GM18517 (cell line): ENCODE measurements around the gene FXR1.
"Not testable (repeated sequence)": the region's sequence is repeated elsewhere in the genome, so short reads cannot be mapped to it uniquely, and the experiment has no call there.

ENCODE experiments used
- ATAC-seq: cut with Tn5 transposase; IDR thresholded peaks from one replicate; pipeline ENCODE4 v1.9.1; 2021; ENCODE audit warnings: mild to moderate bottlenecking, moderate library complexity; ENCODE audit not compliant: unreplicated experiment

The FXR1 gene

DNA sequence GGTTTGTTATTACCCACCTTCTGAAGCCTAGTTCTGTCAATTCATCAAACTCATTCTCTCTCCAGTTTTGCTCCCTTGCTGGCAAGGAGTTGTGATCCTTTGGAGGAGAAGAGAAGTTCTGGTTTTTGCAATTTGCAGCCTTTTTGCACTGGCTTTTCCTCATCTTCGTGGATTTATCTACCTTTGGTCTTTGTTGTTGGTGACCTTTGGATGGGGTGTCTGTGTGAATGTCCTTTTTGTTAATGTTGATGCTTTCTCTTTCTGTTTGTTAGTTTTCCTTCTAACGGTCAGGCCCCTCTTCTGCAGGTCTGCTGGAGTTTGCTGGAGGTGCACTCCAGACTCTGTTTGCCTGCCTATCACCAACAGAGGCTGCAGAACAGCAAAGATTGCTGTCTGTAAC lies 91.0 kb downstream of the FXR1 start:
- ATAC-seq, result not testable (repeated sequence)

DNA sequence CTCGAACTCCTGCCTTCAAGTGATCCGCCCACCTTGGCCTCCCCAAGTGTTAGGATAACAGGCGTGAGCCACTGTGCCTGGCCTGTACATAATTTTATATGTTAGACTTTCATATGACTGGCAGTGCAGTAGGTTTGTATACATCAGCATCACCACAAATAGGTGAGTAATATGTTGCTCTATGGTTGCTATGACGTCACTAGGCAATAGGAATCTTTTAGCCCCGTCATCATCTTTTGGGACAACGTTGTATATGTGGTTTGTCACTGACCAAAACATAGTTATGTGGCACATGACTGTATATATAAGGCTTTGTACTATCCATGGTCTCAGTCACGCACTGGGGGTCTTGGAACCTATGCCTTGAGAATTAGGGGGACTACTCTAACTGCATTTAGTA lies 94.1 kb downstream of the FXR1 start:
- no peak for ATAC-seq

DNA sequence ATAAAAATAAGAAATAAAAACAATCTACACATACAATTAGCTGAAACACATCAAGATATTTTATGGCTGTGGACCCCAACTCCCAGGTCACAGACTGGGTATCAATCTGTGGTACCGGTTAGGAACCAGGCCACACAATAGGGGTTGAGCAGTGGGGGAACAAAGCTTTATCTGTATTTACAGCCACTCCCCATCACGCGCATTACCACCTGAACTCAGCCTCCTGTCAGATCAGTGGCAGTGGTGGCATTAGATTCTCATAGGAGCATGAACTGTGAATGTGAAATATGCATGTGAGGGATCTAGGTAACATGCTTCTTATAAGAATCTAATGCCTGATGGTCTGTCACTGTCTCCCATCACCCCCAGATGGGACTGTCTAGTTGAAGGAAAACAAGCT lies 94.8 kb downstream of the FXR1 start:
- no peak for ATAC-seq

DNA sequence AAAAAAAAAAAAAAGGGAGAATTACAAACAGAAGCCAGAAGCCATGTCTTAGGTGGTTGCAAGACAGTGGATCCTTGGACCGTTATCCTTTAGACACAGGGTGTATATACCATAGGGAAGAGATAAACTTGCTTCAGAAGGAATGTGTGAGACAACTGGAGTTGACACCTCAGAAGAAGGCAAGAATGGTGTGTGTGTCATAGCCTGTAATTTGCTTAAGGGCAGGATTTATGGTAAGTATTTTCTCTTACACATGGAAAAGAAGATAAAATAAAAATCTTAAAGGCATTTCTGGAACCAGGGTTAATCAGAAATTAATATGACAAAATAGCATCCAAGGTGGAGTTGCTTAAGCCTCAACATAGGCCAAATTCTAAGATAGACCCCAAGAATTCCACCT lies 96.3 kb downstream of the FXR1 start:
- ATAC-seq, result no peak

DNA sequence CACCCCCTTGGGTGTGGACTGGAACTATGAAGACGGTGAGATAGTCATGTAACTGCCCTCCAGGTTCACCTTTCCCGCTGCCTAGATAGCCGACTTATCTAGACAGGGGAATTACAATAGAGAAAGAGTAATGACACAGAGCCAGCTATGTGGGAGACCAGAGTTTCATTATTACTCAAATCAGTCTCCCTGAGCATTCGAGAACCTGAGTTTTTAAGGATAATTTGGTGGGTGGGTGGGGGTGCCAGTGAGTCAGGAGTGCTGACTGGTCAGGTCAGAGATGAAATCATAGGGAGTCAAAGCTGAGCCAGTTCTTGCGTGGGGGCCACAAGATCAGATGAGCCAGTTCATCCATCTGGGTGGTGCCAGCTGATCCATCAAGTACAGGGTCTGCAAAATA lies 96.8 kb downstream of the FXR1 start:
- ATAC-seq, result no peak

DNA sequence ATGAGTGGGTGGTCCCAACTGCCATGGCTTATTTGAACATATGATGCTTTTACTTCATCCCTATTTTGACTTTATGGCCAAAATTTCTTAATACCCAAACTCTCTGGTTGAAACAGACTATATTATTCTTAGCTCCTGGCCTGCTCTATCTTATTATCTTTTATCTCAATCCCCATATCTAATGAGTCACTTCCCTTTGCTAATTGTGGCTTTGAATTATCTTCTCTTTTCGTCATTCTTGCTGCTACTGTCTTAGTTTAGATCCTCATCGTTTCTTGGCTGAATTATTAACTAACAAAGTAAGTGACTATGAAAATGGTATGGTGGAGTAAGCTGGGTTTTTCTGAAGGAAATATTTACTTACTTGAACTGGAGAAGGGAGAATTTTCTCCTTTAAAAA lies 105.2 kb downstream of the FXR1 start:
- no peak for ATAC-seq

DNA sequence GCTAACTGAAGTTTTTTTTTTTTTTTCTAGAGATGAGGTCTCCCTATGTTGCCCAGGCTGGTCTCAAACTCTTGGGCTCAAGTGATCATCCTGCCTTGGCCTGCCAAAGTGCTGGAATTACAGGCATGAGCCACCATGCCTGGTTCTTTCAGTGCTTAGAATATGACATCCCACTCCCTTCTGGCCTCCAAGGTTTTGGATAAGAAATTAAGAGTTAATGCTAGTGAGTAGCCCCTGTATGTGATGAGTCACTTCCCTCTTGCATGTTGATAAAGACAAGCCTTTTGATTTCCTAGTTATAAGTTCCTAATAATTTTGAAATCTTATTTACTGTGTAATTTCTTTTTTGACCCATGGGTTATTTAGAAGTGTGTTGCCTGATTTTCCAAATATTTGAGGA lies 112.7 kb downstream of the FXR1 start:
- ATAC-seq, result no peak

DNA sequence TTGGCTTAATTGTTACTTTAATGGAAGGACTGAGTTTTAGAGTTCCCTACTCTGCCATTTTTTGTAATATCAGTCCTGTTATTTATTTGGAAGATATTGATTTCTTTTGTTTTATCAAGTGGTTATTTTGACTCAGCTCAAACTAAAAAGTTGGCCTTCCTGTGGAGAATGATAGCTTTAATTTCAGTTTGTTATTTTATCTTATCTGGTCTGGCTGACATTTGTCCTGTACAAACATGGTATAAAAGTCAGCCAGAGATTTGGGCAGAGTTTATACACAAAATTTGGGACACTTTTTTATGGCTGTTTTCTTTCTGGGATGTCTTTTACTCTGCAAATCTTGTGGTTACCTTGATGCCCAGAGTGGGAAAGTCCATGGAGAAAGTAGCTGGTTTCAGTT lies 118.5 kb downstream of the FXR1 start:
- no peak for ATAC-seq
